Stimulated activated CD4-positive, alpha-beta T cell treated with anti-CD3 and anti-CD28 coated beads, Interleukin-1b, Interleukin-23, amount 100 ng/mL, for 48 hours (primary cell): ENCODE results near the gene POC1A.
"Not testable (repeated sequence)": the region's sequence is repeated elsewhere in the genome, so short reads cannot be mapped to it uniquely, and the experiment has no call there.

ENCODE experiments used
- DNase-seq: peaks from one replicate; pipeline ENCODE4 v3.0.0-alpha.2; 2020

The POC1A gene

GRCh38 chr3:52044869-52045619 is 109.2 kb downstream of the POC1A start:
- DNase-seq: no peak

- no peak for DNase-seq
Measured at GRCh38 chr3:52043750-52044149, 110.5 kb downstream of the POC1A start.

GRCh38 chr3:52043039-52043438 is 111.2 kb downstream of the POC1A start:
- not testable (repeated sequence) for DNase-seq

GRCh38 chr3:52041118-52041731 is 113.0 kb downstream of the POC1A start:
- DNase-seq: no peak

- no peak for DNase-seq
Measured at GRCh38 chr3:52040600-52040999, 113.6 kb downstream of the POC1A start.

- DNase-seq: no peak
Measured at GRCh38 chr3:52039846-52040245, 114.4 kb downstream of the POC1A start.

- no peak for DNase-seq
Measured at GRCh38 chr3:52039426-52039825, 114.8 kb downstream of the POC1A start.

- DNase-seq: no peak
Measured at GRCh38 chr3:52038227-52038626, 116.0 kb downstream of the POC1A start.

- DNase-seq: no peak
Measured at GRCh38 chr3:52037291-52037690, 116.9 kb downstream of the POC1A start.

- DNase-seq: no peak
Measured at GRCh38 chr3:52036829-52037228, 117.4 kb downstream of the POC1A start.

- DNase-seq: no peak
Measured at GRCh38 chr3:52036222-52036694, 118.0 kb downstream of the POC1A start.

GRCh38 chr3:52034651-52035050 is 119.6 kb downstream of the POC1A start:
- no peak for DNase-seq

- DNase-seq: no peak
Measured at GRCh38 chr3:52034212-52034611, 120.0 kb downstream of the POC1A start.

DNA sequence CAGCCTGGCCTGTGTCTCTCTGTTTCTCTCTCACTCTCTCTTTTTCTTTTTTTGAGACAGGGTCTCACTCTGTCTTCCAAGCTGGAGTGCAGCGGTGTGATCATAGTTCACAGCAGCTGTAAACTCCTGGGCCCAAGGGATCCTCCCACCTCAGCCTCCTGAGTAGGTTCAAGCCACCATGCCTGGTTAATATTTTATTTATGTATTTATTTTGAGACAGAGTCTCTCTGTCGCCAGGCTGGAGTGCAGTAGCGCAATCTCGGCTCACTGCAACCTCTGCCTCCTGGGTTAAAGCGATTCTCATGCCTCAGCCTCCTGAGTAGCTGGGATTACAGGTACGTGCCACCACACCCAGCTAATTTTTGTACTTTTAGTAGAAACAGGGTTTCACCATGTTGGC is 120.5 kb downstream of the POC1A start:
- DNase-seq: not testable (repeated sequence)

DNA sequence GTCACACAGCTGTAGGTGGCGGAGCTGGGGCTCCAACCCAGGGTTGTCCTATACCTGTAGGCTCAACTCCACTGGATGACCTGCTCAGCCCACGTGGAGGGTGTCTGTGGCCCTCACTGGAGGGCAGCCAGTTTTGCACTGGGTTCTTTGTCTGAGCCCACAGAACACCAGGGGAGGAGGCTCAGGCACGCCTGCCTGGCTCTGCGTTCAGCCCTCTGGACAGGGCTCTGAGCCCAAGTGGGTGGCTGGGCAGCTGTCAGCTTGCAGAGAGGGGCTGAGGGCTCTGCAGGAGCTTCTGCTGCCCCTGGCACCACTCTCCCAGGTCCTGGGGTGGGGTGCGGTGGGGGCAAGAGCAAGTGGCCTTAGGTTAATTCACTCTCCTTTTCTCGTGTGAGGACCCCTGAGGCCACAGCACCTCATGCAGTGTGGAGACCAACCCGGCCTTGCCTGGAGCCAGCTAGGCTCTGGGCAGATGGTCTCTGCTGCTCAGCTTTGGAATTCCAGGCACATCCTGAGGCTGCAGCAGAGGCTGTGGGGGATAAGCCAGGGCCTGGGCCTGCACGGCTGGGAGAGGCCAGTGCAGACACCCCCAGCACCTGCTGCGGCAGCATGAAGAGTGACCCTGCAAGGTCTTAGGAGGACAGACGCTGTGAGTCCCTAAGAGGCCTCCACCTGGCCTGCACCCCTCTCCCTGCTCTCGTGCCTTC is 121.4 kb downstream of the POC1A start:
- DNase-seq: no peak

GRCh38 chr3:52031896-52032295 is 122.3 kb downstream of the POC1A start:
- DNase-seq: no peak

DNA sequence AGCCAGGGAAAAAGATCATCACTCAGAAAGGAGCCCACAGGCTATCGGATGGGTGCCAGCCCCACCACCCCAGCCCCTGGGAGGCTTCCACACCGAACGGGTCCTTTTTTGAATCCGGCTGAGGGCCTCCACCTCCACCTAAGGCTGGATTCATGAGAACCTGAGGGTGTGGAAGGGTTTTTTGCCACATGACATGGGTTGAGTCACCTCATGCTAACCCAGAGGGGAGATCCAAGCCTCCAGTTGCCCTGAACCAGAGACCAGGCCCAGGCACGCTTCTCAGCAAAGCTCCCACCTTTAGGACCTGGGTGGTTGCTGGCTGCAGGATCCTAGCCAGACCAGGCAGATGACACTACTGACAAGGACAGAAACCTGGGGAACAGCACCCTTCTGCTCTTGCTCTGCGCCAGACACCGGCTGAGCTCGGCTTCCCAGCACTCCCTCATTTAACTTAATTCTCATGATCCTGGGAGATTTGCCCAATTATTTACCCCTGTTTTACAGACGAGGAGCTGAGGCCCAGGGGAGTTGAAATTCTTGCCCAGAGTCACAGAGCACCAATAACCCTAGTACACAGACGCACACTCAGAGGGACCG is 123.4 kb downstream of the POC1A start:
- DNase-seq: no peak

DNA sequence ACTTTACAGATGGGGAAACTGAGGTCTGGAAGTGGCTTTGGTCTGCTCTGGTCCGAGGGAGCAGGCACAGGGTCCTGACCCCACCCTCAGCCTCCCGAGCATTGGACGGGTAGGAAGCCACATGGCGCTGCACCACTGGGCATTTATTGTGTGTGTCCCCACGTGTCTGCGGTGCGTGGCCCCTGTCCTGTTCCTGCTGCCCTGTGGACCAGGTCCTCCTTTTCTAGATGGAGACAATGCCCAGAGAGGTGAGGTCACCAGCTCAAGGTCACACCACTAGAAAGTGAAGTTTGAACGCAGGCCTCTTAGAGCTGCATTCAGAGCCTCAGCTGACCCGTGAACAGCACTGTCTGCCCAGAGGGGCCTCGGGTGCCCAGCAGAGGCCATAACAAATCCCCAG is 124.7 kb downstream of the POC1A start:
- DNase-seq: no peak

DNA sequence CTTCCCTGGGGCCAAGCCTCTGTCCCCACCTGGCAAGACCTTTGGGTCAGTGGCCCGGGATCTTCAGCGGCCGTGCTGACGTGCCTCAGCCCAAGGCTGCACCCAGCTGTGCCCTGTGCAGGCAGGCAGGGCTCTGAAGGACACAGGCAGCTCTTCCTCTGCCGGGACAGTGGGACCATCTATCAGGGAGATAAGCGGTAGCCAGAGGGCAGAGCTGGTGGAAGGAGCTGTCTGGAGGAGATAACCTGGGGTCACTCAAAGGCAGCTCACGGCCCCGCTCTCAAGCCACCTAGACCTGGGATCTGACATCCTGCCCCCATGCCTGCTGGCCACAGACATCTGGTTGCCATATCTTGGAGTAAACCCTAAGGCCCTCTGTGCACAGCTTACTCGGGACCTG is 125.2 kb downstream of the POC1A start:
- DNase-seq: no peak

GRCh38 chr3:52028572-52028971 is 125.7 kb downstream of the POC1A start:
- no peak for DNase-seq

DNA sequence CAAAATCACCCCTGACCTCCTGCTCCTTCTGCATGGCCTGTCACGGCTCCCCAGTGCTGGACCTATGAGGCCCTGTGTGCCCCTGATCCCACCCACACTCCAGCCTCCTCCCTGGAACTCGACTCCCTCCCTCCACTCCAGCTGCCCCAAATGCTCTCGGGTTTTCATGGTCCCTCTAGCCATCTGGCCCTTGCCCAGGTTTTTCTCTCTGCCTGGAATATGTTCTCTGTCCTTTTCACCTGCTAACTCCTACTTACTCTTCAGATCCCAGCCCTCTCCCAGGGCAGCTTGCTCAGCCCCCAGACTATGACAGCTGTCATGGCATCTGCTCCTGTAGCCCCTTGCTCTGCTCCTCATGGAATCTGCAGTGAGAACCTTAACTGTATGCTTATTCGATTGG is 128.2 kb downstream of the POC1A start:
- no peak for DNase-seq

- no peak for DNase-seq
Measured at GRCh38 chr3:52025453-52025852, 128.8 kb downstream of the POC1A start.
